Body of pancreas (tissue), 4 donors: ENCODE measurements around the gene CIP2A.

Experiments
- CTCF ChIP-seq, 7 experiments: fragments of 450-650 bp in 4 of 7; fragments of 200-600 bp in 3 of 7; sonication (generic) in 3 of 7; IDR thresholded peaks; one replicate each; pipeline ENCODE4 v1.5.1; 2016 to 2019; ENCODE audit warnings: antibody characterized with exemption in 7 of 7
- POLR2A ChIP-seq, 3 donors: fragments of 450-650 bp; IDR thresholded peaks; one replicate each; pipeline ENCODE4 v1.6.1; 2016; ENCODE audit warnings: antibody characterized with exemption in 3 of 3, mild to moderate bottlenecking in 2 of 3

- TF ChIP-seq CTCF (IDR thresholded peaks at IDR 0.05) (no peak), POLR2A (IDR thresholded peaks at IDR 0.05) (no peak)
These were observed 637 bp downstream of the CIP2A start for GRCh38 chr3:108588601-108589000.
